Osteoblast (primary cell): Measurements from ENCODE around the gene TAGAP. TPM values are rescaled to one million over a fixed set of nuclear protein-coding genes. Genes with fewer than 3 reads are reported as not detected.
"Not testable (repeated sequence)": the region's sequence is repeated elsewhere in the genome, so short reads cannot be mapped to it uniquely, and the experiment has no call there.

Source experiments
- DNase-seq: peaks from one replicate; pipeline ENCODE4 v3.0.0; 2011; ENCODE audit warnings: low spot score, mixed read lengths; ENCODE audit not compliant: insufficient read length; ENCODE audit errors: missing footprints
- H2AFZ ChIP-seq: 2 replicates; pipeline ENCODE4 v1.6.0; 2011; ENCODE audit warnings: mild to moderate bottlenecking, low read length
- H3K27ac ChIP-seq: 2 replicates; pipeline ENCODE4 v1.5.1; 2011; ENCODE audit warnings: mild to moderate bottlenecking, low read depth, low read length, moderate library complexity
- H3K27me3 ChIP-seq: 2 replicates; pipeline ENCODE4 v1.6.0; 2012; ENCODE audit warnings: mild to moderate bottlenecking, control low read depth, inconsistent platforms, low read length, moderate library complexity; ENCODE audit not compliant: insufficient read depth
- H3K36me3 ChIP-seq: 2 replicates; pipeline ENCODE4 v1.5.1; 2011; ENCODE audit warnings: mild to moderate bottlenecking, low read length, control low read depth, moderate library complexity; ENCODE audit not compliant: insufficient read depth
- H3K4me1 ChIP-seq: 2 replicates; pipeline ENCODE4 v1.5.1; 2011; ENCODE audit warnings: mild to moderate bottlenecking, low read length, control low read depth, moderate library complexity; ENCODE audit not compliant: insufficient read depth
- H3K4me2 ChIP-seq: 2 replicates; pipeline ENCODE4 v1.6.0; 2011; ENCODE audit warnings: mild to moderate bottlenecking, low read length; ENCODE audit not compliant: insufficient read depth
- H3K4me3 ChIP-seq: fragments of 200-600 bp; sonication (generic); 3 replicates; pipeline ENCODE4 v1.5.1; 2012; ENCODE audit warnings: mild to moderate bottlenecking, low read length, inconsistent platforms; ENCODE audit not compliant: insufficient read depth
- H3K79me2 ChIP-seq: 2 replicates; pipeline ENCODE4 v1.6.0; 2012; ENCODE audit warnings: mild to moderate bottlenecking, low read length, control low read depth, inconsistent platforms; ENCODE audit not compliant: insufficient read depth
- H3K9me3 ChIP-seq: 2 replicates; pipeline ENCODE4 v1.5.1; 2011; ENCODE audit warnings: low read depth, low read length, control low read depth
- H4K20me1 ChIP-seq: 2 replicates; pipeline ENCODE4 v1.6.0; 2012; ENCODE audit warnings: mild to moderate bottlenecking, low read length, control low read depth; ENCODE audit not compliant: insufficient read depth
- total RNA-seq: library from RNA; depleted of rRNA; stranded (reverse); fragments of >200 nt; gene quantifications from 2 replicates; pipeline ENCODE4 v1.2.3, GENCODE V29; 2012
- TF ChIP-seq, protein P1 (sequence below): IDR thresholded peaks from 2 replicates; pipeline ENCODE4 v1.5.1; 2011; ENCODE audit warnings: mild to moderate bottlenecking, low read depth, low read length, moderate library complexity; ENCODE audit errors: extremely low read depth

TAGAP gene
- total RNA-seq, 1 donor: not detected

GRCh38 chr6:158993639-158994038, 51.2 kb downstream of the TAGAP start:
- Histone ChIP-seq H3K4me1 (peaks cover 2% of the 10 kb centered on the region), H3K27ac (no peak overlapping the region), H4K20me1 (no peaks in the 10 kb centered on the region), H3K27me3 (no peaks in the 10 kb centered on the region), H3K79me2 (peaks cover 4% of the 10 kb centered on the region), H2AFZ (no peak overlapping the region), H3K36me3 (peaks cover 4% of the 10 kb centered on the region), H3K4me2 (no peak overlapping the region), H3K9me3 (no peaks in the 10 kb centered on the region), H3K4me3 (no peak overlapping the region)
- TF ChIP-seq, protein P1, sequence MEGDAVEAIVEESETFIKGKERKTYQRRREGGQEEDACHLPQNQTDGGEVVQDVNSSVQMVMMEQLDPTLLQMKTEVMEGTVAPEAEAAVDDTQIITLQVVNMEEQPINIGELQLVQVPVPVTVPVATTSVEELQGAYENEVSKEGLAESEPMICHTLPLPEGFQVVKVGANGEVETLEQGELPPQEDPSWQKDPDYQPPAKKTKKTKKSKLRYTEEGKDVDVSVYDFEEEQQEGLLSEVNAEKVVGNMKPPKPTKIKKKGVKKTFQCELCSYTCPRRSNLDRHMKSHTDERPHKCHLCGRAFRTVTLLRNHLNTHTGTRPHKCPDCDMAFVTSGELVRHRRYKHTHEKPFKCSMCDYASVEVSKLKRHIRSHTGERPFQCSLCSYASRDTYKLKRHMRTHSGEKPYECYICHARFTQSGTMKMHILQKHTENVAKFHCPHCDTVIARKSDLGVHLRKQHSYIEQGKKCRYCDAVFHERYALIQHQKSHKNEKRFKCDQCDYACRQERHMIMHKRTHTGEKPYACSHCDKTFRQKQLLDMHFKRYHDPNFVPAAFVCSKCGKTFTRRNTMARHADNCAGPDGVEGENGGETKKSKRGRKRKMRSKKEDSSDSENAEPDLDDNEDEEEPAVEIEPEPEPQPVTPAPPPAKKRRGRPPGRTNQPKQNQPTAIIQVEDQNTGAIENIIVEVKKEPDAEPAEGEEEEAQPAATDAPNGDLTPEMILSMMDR: no peak
- DNase-seq: peak; percentile 29

DNA sequence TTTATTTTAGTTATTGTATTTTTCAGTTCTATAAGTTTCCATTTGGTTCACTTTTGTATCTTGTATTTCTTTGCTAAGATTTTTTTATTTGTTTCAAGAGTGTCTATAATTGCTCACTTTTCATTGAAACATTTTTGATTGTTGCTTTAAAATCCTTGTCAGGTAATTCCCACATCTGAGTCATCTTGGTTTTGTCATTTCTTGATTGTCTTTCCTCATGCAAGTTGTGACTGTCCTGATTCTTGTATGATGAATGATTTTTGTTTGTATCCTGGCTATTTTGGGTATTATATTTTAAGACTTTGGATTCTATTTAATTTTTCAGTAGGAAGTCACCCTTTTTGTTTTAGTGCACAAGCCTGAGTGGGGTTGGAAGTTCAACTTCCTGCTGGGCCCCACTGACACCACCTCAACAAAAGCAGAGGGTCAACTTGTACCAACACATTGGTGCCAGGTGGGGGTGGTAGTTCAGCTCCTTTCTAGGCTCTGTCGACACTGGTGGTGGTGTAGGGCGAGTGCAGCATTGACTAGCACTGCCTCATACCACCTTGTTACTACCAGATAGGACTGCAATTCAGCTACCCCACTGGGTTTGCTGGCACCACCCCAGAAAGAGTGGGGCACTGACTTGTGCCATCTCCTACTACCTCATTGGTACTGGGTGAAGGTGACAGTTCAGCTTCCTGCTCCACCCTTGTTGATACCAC, 53.6 kb downstream of the TAGAP start:
- H3K27ac ChIP-seq: no peak overlapping the region
- DNase-seq: no peak
- H3K4me2 ChIP-seq: no peak overlapping the region
- no peak overlapping the region for H3K4me3 ChIP-seq
- H3K36me3 ChIP-seq: peaks cover 4% of the 10 kb centered on the region
- no peaks in the 10 kb centered on the region for H3K27me3 ChIP-seq
- H3K9me3 ChIP-seq: no peaks in the 10 kb centered on the region
- TF ChIP-seq, protein P1: no peak
- no peaks in the 10 kb centered on the region for H4K20me1 ChIP-seq
- H2AFZ ChIP-seq: no peak overlapping the region
- peaks cover 3% of the 10 kb centered on the region for H3K79me2 ChIP-seq
- peaks cover 2% of the 10 kb centered on the region for H3K4me1 ChIP-seq

DNA sequence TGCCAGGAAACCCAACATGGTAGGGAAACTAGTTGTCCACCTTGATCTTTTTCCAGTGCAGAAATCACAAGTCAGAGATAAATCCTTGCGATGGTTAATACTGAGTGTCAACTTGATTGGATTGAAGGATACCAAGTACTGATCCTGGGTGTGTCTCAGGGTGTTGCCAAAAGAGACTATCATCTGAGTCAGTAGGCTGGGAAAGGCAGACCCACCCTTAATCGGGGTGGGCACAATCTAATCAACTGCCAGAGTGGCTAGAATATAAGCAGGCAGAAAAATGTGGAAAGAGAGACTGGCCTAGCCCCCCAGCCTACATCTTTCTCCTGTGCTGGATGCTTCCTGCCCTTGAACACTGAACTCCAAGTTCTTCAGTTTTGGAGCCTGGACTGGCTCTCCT, 55.1 kb downstream of the TAGAP start:
- not testable (repeated sequence) for H4K20me1 ChIP-seq, H3K4me3 ChIP-seq, DNase-seq, H3K4me1 ChIP-seq, H2AFZ ChIP-seq, H3K79me2 ChIP-seq, H3K27ac ChIP-seq, H3K36me3 ChIP-seq, H3K9me3 ChIP-seq, H3K4me2 ChIP-seq, H3K27me3 ChIP-seq

GRCh38 chr6:158988477-158988876, 56.3 kb downstream of the TAGAP start:
- Histone ChIP-seq H3K9me3 (no peaks in the 10 kb centered on the region), H3K4me1 (no peaks in the 10 kb centered on the region), H3K27ac (no peak overlapping the region), H2AFZ (no peak overlapping the region), H4K20me1 (no peaks in the 10 kb centered on the region), H3K4me2 (no peak overlapping the region), H3K27me3 (no peaks in the 10 kb centered on the region), H3K36me3 (peaks cover 4% of the 10 kb centered on the region), H3K4me3 (no peak overlapping the region), H3K79me2 (no peaks in the 10 kb centered on the region)
- TF ChIP-seq, protein P1: no peak
- no peak for DNase-seq
